Stimulated activated CD8-positive, alpha-beta memory T cell treated with anti-CD3 and anti-CD28 coated beads, Interleukin-15, amount 100 ng/mL, for 24 hours (primary cell): ENCODE results near the gene TRIM64.
"Not testable (repeated sequence)": the region's sequence is repeated elsewhere in the genome, so short reads cannot be mapped to it uniquely, and the experiment has no call there.

Experiments
- DNase-seq: peaks from one replicate; pipeline ENCODE4 v3.0.0-alpha.2; 2020; ENCODE audit warnings: low read depth

The TRIM64 gene, protein sequence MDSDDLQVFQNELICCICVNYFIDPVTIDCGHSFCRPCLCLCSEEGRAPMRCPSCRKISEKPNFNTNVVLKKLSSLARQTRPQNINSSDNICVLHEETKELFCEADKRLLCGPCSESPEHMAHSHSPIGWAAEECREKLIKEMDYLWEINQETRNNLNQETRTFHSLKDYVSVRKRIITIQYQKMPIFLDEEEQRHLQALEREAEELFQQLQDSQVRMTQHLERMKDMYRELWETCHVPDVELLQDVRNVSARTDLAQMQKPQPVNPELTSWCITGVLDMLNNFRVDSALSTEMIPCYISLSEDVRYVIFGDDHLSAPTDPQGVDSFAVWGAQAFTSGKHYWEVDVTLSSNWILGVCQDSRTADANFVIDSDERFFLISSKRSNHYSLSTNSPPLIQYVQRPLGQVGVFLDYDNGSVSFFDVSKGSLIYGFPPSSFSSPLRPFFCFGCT

DNA sequence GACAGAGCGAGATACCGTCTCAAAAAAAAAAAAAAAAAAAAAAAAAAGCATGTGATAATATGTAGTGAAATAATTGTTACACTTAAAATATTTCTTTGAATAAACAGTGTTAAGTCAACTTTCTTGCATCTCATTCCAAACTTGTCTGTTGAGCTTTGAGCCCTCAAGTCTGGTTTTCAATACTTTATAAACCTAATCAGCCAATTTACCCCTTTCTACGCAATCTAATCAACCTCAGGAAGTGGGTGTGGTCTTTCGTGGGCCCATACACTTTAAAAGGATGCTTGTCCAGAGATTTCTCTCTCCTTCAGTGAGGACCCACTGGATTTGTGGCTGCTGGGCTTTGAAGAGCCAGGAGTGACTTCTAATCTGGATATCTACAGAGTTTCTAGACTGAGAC is at the start of gene TRIM64:
TSS of gene TRIM64 (plus strand) at position 301 of the 400 bp plus-strand sequence. CDS start 2,467 bp downstream, outside the sequence.
- DNase-seq, result not testable (repeated sequence)

GRCh38 chr11:89922195-89922660 is 43.6 kb upstream of the TRIM64 start, which contains the start of gene TRIM49D1:
TSS of gene TRIM49D1 (minus strand) at chr11:89922245. CDS start at chr11:89917710, 4,535 bp downstream.
- no peak for DNase-seq

DNA sequence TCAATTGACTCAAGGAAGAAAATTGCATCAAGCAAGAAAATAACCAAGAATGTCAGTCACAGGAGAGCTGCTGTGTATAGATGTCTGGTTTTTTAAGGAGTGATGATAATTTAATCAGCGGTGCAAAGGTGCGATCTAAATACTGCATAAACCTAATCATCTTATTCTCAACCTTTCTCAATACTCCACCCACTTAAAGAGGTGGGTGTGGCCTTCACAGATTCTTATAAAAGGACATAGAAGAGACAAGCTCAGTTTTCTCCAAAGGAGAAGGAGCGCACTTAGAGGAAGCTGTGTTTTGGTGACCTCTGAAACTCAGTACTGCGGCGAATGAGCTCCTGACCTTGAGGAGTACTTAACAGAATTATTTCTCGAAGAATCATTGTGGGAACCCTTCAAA is 42.1 kb upstream of the TRIM64 start, which contains the start of gene TRIM49D2:
TSS of gene TRIM49D2 (plus strand) at position 301 of the 400 bp plus-strand sequence. CDS start 2,698 bp downstream, outside the sequence.
- not testable (repeated sequence) for DNase-seq

- not testable (repeated sequence) for DNase-seq
Measured at GRCh38 chr11:89960833-89961232, 5.0 kb upstream of the TRIM64 start.
